NCI-H446 (cell line): Measurements from ENCODE around the gene ACTR5.
"Not testable (repeated sequence)": the region's sequence is repeated elsewhere in the genome, so short reads cannot be mapped to it uniquely, and the experiment has no call there.

Source experiments
- DNase-seq, 2 experiments: peaks; one replicate each; lab custom pipeline; 2025; lab: John Stamatoyannopoulos, UW

ACTR5 gene

DNA sequence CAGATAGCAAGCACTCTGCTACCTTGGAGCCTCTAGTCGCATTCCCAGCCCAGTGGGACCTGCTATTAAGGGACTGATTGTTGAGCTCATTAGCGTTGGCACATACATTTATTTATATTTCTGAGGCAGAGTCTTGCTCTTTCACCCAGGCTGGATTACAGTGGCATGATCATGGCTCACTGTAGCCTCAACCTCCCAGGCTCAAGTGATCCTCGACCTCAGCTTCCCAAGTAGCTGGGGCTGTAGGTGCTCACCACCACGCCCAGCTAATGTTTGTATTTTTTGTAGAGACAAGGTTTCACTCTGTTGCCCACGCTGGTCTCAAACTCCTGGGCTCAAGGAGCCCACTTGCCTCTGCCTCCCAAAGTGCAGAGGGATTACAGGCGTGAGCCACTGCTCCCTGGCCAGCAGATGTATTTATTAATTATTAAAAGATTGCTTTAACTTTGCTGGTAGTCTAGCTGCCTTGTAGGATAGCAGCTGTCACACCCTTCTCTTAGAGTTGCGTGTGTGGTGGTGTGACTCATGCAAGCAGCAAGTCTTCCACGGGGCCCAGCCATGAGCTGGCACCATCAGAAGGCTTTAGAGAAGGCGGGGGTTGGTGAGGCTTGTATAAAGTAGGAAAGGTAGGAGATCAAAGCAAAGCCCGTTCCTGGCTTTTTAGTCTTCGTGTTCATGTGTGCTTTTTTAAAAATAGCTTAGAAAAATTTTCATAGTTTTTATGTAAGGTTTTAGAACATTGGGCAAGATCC lies 16.5 kb downstream of the ACTR5 start:
- peak; percentile 3 to 69 for DNase-seq

- DNase-seq, result no peak
Observed at GRCh38 chr20:38766071-38766470, 17.8 kb downstream of the ACTR5 start.

GRCh38 chr20:38769376-38770295 lies 21.4 kb downstream of the ACTR5 start:
- DNase-seq, result no peak

- no peak for DNase-seq
Observed at GRCh38 chr20:38770546-38770945, 22.3 kb downstream of the ACTR5 start.

DNA sequence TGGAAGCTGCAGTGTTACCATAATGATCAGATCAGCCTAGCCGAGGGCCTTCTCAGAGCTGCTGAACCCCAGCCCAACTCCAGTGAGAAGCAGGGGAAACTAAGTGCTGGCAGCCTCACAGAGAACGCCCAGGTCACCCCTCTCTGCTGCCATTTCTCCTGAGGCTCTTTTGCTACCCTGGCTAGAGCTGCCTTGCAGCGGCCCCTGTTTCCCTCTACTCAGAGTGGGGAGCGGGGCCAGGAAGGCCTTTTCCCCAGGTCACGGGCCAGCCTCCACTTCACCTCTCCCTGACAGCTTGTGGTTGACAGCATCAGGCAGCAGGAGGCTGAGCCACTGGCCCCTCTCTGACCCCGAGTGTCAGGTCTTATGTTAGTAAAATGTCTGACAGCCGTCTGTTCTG lies 22.7 kb downstream of the ACTR5 start:
- no peak for DNase-seq

DNA sequence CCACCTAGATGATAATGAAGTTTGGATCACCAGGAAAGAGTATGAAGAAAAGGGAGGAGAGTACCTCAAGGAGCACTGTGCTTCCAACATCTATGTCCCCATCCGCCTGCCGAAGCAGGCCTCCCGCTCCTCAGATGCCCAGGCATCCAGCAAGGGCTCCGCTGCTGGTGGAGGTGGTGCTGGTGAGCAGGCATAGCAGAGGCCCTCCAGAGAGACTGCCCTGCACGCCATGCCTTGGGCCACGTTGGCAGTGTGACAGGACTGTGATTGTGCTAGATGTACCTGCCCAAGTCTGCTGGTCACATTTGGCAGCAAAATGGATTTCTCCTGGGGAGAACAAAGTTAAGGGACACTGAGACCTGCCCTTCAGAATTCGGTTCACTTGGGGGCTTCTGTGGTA lies 23.4 kb downstream of the ACTR5 start:
- DNase-seq, result no peak

DNA sequence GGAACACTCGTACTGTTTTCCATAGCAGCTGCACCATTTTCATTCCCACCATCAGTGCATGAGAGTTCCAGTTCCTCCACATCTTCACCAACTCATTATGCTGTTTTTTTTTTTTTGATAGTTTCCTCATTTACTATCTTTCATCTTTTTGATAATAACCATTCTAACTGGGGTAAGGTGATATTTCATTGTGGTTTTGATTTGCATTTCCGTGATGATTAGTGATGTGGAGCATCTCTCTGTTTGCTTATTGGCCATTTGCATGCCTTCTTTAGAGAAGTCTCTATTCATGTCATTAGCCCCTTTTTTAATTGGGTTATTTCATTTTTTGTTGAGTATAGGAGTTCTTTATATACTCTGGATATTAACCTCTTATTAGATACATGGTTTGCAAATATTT lies 25.9 kb downstream of the ACTR5 start:
- DNase-seq, result no peak

DNA sequence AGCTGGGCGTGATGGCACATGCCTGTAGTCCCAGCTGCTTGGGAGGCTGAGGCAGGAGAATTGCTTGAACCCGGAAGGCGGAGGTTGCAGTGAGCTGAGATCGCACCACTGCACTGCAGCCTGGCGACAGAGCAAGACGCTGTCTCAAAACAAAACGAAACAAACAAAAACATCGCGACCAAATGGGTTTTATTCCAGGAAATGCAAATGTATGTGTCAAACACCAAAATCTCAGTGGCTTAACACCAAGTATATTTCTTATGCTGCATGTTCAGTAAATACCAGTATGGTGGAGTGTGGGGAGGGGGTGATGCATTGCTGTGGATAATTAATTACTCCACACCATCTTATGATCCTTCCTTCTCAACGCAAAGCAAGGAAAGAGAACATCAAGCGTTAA lies 28.1 kb downstream of the ACTR5 start:
- no peak for DNase-seq

DNA sequence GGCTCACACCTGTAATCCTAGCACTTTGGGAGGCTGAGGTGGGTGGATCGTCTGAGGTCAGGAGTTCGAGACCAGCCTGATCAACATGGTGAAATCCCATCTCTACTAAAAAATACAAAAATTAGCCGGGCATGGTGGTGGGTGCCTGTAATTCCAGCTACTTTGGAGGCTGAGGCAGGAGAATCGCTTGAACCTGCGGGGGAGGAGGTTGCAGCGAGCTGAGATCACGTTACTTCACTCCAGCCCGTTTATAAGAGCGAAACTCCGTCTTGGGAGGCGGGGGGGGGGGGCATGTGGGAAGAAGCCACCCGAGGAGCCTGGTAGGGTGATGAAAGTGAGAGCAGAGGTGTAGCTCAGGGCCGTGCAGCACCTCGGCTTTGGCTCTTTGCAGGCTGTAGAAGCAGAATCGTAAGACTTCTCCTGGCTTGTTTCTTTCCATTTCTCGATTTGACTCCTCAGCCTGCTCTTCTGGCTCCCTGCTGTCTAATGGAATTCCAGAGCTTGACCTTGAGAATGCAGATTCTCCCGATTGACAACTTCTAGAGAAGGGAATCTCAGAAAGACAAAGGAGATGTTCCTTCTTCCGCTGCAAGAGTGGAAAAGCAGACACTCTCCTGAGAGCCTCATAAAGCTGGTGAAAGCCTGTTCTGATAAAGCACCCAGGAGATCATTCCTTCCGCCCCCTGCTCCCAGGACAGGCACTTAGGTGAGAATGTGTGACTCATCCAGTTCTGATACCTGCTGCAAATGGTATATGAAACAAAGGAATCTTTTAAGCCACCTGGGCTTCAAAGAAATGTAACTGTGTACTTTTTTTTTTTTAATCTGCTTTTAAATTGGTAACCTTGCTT lies 31.2 kb downstream of the ACTR5 start:
- DNase-seq, result no peak

DNA sequence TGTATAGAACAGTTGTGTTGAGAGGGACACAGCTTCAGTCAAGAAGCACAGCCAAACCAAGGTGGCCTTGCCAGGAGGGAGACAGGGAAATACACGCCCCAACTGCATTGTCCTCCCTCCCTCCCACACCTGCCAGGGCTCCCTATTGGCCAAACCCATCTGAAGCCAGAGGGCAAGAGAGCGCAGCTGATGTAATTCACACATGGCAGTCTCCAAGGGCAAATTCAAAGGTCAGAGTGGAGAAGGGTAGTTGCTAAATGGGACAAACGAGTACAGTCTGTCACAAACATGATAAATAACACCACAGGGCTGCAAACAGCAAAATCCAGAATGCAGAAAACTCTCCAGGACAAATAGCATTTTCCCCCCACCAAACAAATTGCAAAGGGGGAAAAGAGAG lies 34.0 kb downstream of the ACTR5 start:
- DNase-seq, result no peak

DNA sequence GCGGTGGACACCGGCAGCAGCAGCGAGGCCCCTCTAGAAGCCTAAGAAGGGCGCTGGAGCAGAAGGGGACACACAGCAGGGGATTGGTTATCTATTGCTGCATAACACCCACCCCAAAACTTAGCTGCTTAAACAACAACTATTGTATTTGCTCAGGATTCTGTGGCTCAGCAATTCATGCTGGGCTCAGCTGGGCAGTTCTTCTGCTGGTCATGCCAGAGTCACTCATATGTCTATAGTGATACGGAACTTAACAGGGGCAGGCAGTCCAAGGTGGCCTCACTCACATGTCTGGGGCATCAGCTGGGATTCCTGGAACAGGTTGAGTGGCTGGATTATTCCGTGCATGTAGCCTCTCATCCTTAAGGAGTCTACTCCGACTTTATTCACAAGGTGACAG lies 39.6 kb downstream of the ACTR5 start:
- no peak for DNase-seq

DNA sequence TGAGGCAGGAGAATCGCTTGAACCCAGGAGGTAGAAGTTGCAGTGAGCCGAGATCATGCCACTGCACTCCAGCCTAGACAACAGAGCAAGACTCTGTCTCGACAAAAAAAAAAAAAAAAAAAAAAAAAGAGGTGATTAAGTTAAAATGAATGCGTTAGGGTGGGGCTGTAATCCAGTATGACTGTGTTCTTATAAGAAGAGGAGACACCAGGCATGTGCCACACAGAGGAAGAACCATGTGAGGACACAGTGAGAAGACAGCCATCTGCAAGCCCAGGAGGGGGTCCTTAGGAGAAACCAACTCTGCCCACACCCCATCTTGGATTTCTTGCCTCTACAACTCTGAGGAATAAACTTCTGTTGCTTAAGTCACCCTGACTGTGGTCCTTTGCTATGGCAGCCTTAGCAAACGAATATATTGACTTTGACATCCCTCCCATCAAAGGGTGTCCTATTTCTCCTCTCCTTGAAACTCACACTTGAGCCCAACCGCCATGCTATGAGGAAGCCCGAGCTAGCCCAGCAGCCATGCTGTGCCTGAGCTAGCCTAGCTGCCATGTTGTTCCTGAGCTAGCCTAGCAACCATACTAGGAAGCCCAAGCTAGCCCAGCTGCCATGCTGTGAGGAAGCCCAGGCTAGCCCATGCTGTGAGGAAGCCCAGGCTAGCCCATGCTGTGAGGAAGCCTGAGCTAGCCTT lies 41.4 kb downstream of the ACTR5 start:
- no peak for DNase-seq

DNA sequence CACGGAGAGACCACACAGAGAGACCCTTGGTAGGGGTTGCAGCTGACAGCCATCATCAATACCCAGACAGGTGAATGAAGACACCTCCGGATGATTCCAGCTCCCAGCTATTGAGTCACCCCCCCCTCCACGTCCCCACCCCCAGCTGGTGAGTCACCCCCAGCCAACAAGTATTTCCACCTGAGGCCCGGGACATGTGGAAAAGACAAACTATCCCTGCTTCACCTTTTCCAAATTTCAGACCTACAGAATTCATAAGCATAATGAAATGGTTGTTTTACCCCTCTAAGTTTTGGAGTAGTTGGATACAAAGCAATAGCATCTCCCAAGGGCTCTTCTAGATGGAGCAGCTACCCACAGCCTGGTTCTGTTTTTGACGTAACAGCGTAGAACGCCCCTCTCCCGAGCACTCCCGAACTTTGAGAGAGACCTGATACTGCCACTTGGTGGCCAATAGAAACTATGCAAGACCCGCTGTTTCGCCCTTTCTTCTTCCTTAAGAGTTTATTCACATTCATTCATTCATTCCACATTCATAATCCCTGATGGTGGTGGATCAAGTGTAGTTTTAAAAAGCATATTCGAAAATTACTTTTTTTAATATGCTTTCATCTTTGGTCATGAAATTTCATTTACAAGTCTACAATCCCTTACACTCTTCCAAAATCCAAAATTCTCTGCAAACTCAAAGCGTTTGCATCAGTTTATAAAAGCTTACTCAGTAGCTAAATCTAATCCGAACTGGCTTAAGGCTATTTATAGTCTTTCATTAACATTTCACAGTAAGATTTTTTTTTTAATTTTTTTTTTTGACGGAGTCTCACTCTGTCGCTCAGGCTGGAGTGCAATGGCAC lies 42.2 kb downstream of the ACTR5 start:
- DNase-seq, result peak; percentile 29 to 70

DNA sequence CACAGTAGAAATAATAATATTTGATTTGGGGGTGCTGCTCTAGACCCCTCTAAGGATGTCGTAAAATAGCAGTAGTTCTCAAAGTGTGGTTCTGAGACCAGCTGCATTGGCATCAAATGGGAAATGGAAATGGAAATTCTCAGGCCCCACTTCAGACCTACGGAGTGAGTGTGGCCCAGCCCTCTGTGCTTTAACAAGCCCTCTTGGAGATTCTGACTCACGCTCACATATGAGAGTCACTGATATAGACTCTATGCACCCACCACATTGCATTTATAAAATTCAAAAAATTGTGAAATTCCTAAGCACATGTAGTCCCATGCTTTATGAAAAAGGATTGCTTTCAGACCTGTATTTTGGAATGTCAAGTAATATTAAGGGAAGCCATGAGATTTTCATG lies 43.0 kb downstream of the ACTR5 start:
- DNase-seq, result no peak

DNA sequence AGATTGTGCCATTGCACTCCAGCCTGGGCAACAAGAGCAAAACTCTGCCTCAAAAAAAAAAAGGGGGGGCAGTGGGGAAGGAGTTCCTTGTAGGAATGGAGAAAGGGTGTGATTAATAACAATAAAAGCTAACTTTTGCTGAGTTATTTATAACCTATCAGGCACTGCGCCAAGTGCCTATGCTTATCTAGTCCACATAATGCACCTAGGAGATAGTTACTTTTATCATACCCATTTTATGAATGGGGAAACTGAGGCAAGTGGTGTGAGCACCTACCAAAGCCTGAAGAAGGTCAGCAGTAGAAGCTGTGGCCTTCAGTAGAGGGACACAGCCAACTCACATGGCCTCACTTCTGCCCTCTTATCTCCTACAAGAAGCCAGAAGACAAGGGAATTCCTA lies 43.7 kb downstream of the ACTR5 start:
- DNase-seq, result no peak

GRCh38 chr20:38794057-38794456 lies 45.8 kb downstream of the ACTR5 start:
- DNase-seq, result not testable (repeated sequence)

DNA sequence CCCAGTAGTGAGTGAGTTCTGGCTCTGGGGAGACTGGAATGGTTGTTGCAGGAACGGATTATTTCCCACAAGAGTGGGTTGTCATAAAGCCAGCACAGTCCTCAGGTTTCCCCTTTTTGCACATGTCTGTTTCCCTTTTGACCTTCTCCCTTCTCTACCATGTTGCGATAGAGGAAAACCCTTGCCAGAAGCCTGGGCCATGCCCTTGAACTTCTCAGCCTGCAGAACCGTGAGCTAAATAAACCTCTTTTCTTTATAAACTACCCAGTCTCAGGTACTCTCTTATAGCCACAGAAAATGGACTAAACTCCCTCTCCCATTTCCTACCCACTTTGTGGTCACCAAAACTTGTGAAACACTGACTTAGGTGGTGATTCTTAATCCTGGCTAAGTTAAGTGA lies 50.0 kb downstream of the ACTR5 start:
- DNase-seq, result no peak

- DNase-seq, result no peak
Observed at GRCh38 chr20:38799203-38799602, 50.9 kb downstream of the ACTR5 start.

- no peak for DNase-seq
Observed at GRCh38 chr20:38800882-38801281, 52.6 kb downstream of the ACTR5 start.

DNA sequence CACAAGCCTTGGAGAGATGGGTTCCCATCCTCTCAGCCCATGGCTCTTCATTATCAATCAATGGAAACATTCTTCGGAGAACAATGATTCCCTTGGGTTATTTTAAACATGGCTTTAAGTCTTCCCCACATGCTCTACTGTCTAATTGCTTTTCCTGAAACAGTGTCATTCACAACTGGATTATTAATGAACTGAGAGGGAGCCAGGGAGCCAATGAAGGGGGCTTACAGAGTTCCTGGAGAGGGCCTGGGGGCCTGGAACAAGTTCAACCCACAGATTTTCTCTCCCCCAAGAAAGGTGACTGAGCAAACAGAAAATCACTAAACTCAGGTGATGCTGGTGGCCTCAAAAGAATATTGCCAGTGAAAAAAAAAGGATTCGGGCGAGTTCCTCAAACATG lies 56.0 kb downstream of the ACTR5 start:
- no peak for DNase-seq
